Activated CD4-positive, alpha-beta T cell treated with anti-CD3 and anti-CD28 coated beads, Interleukin-2, amount 50 U/mL, for 24 hours (primary cell): ENCODE results near the gene NIPBL.
"Not testable (repeated sequence)": the region's sequence is repeated elsewhere in the genome, so short reads cannot be mapped to it uniquely, and the experiment has no call there.

Source experiments
- DNase-seq, 2 donors: peaks; one replicate each; pipeline ENCODE4 v3.0.0-alpha.2; 2020; ENCODE audit warnings: low read depth in 1 of 2, low spot score in 1 of 2

The NIPBL gene

DNA sequence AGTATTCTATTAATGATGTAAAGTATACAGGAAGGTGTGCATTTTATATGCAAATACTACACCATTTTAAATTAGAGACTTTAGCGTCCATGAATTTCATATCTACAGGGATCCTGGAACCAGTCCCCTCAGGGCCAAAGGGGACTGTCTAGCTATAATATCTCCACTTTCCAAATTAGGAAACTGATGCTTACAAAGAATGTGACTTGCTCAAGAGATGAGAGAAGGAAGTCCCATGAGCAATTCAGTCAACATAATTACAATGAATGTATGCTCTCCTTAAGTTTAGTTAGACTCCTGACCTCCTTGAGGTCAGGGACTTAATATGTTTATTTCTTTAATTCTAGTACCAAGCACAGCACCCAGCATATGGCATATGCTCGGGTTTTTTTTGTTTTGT, 23.7 kb downstream of the NIPBL start:
- no peak for DNase-seq

DNA sequence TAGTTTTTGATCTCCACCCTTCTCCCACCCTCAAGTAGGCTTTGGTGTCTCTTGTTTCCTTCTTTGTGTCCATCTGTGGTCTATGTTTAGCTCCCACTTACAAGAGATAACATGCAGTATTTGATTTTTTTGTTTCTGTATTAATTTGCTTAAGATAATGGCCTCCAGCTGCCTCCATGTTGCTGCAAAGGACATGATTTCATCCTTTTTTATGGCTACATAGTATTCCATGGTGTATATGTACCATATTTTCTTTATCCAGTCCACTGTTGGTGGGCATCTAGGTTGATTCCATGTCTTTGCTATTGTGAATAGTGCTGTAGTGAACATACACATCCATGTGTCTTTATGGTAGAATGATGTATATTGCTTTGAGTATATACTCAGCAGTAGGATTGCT, 24.5 kb downstream of the NIPBL start:
- not testable (repeated sequence) for DNase-seq

DNA sequence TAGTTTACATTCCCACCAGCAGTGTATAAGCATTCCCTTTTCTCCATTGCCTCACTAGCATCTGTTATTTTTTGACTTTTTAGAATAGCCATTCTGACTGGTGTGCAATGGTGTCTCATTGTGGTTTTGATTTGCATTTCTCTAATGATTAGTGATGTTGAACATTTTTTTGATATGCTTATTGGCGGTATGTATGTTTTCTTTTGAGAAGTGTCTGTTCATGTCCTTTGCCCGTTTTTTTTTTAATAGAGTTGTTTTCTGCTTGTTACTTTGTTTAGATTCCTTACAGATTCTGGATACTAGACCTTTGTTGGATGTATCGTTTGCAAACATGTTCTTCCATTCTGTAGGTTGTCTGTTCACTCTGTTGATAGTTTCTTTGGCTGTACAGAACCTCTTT, 25.3 kb downstream of the NIPBL start:
- DNase-seq = no peak

- DNase-seq = no peak
These were observed 25.8 kb downstream of the NIPBL start for GRCh38 chr5:36902353-36902752.

DNA sequence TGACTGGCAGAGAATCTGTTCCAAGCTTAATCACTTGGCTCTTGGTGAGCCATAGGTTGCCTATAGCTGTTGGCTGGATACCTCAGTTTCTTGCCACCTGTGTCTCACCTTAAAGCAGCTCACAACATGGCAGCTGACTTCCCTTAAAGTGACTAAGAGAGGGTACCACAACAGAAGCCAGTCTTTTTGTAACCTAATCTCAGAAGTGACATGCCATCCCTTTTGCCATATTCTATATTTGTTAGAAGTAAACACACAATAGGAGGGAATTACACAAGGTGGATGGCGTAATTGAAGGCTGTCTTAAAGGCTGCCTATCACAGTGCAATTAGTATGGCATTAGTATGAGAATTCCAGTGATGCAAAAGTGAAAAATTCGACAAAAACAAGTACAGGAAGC, 28.1 kb downstream of the NIPBL start:
- DNase-seq = no peak

GRCh38 chr5:36908544-36909260, 32.1 kb downstream of the NIPBL start:
- DNase-seq = no peak

DNA sequence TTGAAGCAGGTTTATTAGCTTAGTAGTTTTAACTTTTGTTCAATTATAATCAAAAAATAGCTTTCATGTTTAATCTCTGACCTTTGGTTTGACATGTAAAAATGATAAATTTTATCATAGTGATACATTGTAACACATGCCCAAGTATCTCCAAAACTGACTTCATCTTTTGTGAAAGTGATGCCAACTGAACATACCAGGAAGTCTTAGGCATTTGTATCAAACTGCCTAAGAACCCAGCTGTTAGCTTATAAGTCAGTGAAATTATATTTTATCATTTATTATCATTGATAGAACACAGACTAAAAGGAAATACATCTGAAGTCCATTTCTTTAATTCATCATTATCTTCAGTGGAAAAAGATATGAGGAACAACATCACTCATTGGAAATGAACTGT, 39.1 kb downstream of the NIPBL start:
- DNase-seq = no peak

DNA sequence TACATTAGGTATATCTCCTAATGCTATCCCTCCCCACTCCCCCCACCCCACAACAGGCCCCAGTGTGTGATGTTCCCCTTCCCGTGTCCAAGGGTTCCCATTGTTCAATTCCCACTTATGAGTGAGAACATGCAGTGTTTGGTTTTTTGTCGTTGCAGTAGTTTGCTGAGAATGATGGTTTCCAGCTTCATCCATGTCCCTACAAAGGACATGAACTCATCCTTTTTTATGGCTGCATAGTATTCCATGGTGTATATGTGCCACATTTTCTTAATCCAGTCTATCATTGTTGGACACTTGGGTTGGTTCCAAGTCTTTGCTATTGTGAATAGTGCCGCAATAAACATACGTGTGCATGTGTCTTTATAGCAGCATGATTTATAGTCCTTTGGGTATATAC, 40.0 kb downstream of the NIPBL start:
- DNase-seq = not testable (repeated sequence)

DNA sequence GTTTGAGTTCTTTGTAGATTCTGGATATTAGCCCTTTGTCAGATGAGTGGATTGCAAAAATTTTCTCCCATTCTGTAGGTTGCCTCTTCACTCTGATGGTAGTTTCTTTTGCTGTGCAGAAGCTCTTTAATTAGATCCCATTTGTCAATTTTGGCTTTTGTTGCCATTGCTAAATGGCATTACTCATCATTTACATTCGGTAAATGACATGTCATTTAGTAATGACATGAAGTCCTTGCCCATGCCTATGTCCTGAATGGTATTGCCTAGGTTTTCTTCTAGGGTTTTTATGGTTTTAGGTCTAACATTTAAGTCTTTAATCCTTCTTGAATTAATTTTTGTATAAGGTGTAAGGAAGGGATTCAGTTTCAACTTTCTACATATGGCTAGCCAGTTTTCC, 40.8 kb downstream of the NIPBL start:
- DNase-seq = not testable (repeated sequence)

DNA sequence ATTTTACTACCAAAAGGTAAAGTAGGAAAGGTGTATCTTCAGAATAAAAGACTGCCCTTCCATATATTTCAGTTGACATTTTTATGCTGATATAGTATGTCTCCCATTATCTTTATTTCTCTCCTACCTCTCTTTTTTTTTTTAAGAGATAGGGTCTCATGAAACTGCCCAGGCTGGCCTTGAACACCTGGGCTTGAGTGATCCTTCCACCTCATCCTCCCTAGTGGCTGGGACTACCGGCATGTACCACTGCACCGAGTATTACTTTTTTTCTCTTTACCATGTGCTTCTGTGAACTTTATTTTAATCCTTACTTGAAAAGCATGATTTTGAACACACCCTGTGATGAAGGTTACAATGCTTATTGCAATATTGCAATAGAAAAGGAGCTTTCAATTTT, 42.7 kb downstream of the NIPBL start:
- DNase-seq = no peak

DNA sequence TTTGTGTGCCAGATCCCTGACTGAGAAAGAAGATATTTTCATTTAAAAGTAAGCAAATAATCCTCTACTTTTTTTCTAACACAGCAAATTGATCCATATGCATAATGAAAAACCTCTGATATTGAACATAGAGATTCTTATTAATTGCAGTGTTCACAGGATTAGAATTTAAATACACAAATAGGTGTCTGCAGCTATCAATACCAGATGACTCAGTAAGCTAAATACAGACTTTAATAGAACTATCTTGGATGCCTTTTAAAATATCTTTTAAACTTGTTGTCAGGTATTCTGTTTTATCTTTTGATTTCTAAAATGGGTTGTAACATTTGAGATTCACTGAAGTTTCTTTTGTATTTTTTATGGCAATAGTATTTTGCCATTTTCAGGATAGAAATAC, 43.1 kb downstream of the NIPBL start:
- DNase-seq = no peak

- DNase-seq = no peak
These were observed 52.4 kb downstream of the NIPBL start for GRCh38 chr5:36928947-36929346.

DNA sequence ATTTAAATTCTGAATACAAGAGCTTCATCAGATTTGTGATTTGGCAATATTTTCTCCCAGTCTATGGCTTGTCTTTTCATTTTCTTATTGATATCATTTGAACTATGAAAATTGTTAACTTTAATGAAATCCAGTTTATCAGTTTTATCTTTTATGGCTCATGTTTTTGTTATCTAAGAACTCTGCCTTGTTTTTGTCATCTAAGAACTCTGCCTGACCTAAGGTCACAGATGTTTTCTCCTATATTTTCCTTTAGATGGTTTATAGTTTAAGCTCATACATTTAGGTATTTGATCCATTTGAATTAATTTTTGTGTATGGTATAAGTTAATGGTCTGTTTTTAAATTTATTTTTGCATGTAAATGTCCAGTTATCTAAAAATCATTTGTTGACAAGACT, 52.9 kb downstream of the NIPBL start:
- DNase-seq = no peak

GRCh38 chr5:36932056-36932455, 55.5 kb downstream of the NIPBL start:
- DNase-seq = no peak

- no peak for DNase-seq
These were observed 56.1 kb downstream of the NIPBL start for GRCh38 chr5:36932699-36933098.

DNA sequence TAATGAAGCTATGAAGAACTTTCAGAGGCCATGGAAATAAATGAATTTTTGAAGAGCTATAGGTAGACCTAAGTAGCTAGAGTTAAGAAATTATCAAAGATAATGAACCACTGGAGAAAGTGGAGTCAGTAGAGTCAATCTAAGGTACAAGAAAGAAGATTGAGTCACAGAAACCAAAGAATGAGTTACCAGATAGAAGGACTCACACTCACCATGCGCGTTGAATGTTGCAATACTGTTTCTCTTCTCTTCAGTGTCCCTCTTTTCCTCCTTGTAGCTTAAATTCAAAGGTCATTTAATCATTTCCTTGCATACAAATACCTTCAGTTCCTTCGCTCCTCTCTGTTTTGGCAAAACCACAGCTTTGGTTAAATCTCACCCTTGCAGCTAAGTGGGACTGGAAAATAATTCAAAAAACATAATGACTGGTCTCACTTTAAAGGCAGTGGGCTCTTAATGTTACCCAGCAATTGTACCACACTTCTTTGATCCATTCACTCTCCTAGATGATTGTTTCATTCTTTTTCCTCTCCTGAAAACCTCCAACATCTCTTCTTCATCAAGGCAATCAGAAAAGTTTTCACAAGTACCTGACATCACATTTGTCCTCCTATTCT, 58.3 kb downstream of the NIPBL start:
- no peak for DNase-seq

- DNase-seq = no peak
These were observed 59.2 kb downstream of the NIPBL start for GRCh38 chr5:36935805-36936204.

DNA sequence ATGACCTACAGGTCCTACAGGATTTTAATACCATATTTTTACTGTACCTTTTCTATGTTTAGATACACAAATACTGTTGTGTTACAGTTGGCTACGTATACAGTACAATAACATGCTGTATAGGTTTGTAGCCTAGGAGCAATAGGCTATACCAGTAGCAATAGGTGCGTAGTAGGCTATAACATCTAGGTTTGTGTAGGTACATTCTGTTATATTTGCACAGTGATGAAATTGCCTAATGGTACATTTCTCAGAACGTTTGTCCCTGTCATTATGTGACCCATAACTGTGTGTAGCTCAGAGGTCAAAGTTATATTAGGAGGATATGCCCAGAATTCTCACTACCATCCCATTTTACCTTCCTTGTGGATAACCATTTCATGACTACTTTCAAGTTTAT, 59.7 kb downstream of the NIPBL start:
- DNase-seq = no peak

GRCh38 chr5:36938129-36938528, 61.6 kb downstream of the NIPBL start:
- DNase-seq = no peak

GRCh38 chr5:36939969-36940858, 63.6 kb downstream of the NIPBL start:
- no peak for DNase-seq

DNA sequence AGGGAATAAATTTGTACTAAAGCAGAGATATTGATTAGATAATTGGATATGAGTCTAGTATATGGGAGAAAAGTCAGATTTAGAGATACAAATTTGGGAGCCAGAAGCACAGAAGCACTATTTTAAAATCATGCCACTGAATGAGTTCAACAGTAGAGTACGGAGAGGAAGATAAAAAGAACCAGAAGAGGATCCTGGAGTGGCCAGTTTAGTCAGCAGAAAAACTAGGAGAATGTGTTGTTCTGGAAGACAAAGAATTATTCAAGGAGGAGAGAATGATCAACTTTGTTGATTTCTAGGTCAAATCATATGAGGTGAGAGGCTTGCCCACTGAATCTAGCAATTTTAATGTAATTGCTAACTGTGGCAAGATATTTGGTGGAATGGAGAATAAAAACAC, 67.0 kb downstream of the NIPBL start:
- DNase-seq = no peak

DNA sequence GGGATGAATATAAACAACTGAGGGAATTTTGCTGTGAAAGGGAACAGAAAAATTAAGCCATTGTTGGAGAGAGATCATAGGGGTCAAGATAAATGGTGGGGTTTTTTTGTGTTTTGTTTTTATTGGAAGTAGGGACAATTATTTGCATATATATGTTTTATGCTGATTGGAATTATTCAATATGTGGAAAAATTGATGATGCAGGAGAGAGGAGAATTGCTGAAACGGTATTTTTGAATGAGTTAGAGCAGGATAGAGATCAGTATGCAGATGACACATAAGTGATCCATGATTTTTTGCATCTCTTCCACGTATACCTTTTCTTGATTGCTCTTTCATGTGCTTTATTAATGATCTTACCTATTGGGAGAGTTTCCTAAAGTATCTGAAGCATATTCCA, 67.5 kb downstream of the NIPBL start:
- DNase-seq = no peak
